Keratinocyte (primary cell): ENCODE results near the gene TOR1AIP1. TPM values are rescaled to one million over a fixed set of nuclear protein-coding genes. Genes with fewer than 3 reads are reported as not detected.

Source experiments
- DNase-seq: peaks from one replicate; pipeline ENCODE4 v3.0.0-alpha.2; 2011; ENCODE audit warnings: low read depth, missing footprints, low spot score
- FAIRE-seq: peaks from 2 replicates; lab custom pipeline; 2011; peaks lifted over from hg19 to GRCh38; lab: Jason Lieb, UNC
- H2AFZ ChIP-seq: 2 replicates; pipeline ENCODE4 v1.6.0; 2012; ENCODE audit warnings: low read length, control low read depth, inconsistent platforms; ENCODE audit not compliant: control insufficient read depth
- H3K27ac ChIP-seq: 2 replicates; pipeline ENCODE4 v1.5.1; 2011; ENCODE audit warnings: low read length; ENCODE audit not compliant: control insufficient read depth, insufficient read depth
- H3K27me3 ChIP-seq: 3 replicates; pipeline ENCODE4 v1.6.0; 2011; ENCODE audit warnings: low read length; ENCODE audit not compliant: control insufficient read depth, insufficient read depth; ENCODE audit errors: extremely low read depth
- H3K36me3 ChIP-seq, 2 experiments: 2 replicates in 1 of 2; 3 replicates in 1 of 2; pipeline ENCODE4 v1.5.1; 2011; ENCODE audit warnings: low read length in 2 of 2, mild to moderate bottlenecking in 1 of 2; ENCODE audit not compliant: control insufficient read depth in 2 of 2, insufficient read depth in 2 of 2; ENCODE audit errors: extremely low read depth in 1 of 2
- H3K4me1 ChIP-seq: 3 replicates; pipeline ENCODE4 v1.5.1; 2011; ENCODE audit warnings: low read length; ENCODE audit not compliant: control insufficient read depth, insufficient read depth; ENCODE audit errors: extremely low read depth
- H3K4me2 ChIP-seq: 3 replicates; pipeline ENCODE4 v1.6.0; 2011; ENCODE audit warnings: low read depth, low read length; ENCODE audit not compliant: control insufficient read depth, insufficient read depth; ENCODE audit errors: extremely low read depth
- H3K4me3 ChIP-seq, 3 experiments: fragments of 200-600 bp in 1 of 3; sonication (generic) in 1 of 3; 2 replicates in 2 of 3; 3 replicates in 1 of 3; pipeline ENCODE4 v1.5.1; 2011 to 2016; ENCODE audit warnings: low read length in 3 of 3, mild to moderate bottlenecking in 3 of 3, control low read depth in 2 of 3, inconsistent platforms in 1 of 3, low read depth in 1 of 3, mixed read lengths in 1 of 3, mixed run types in 1 of 3, moderate library complexity in 1 of 3; ENCODE audit not compliant: control insufficient read depth in 2 of 3, insufficient read depth in 2 of 3; ENCODE audit errors: extremely low read depth in 1 of 3
- H3K79me2 ChIP-seq: 2 replicates; pipeline ENCODE4 v1.6.0; 2012; ENCODE audit warnings: low read length; ENCODE audit not compliant: control insufficient read depth, insufficient read depth
- H3K9ac ChIP-seq: 3 replicates; pipeline ENCODE4 v1.6.0; 2011; ENCODE audit warnings: low read length; ENCODE audit not compliant: control insufficient read depth, insufficient read depth; ENCODE audit errors: extremely low read depth
- H3K9me1 ChIP-seq: 3 replicates; pipeline ENCODE4 v1.6.0; 2011; ENCODE audit warnings: low read length; ENCODE audit not compliant: control insufficient read depth, insufficient read depth; ENCODE audit errors: extremely low read depth
- H3K9me3 ChIP-seq: 2 replicates; pipeline ENCODE4 v1.5.1; 2012; ENCODE audit warnings: low read depth, low read length; ENCODE audit not compliant: control insufficient read depth
- H4K20me1 ChIP-seq: 3 replicates; pipeline ENCODE4 v1.6.0; 2011; ENCODE audit warnings: low read length; ENCODE audit not compliant: control insufficient read depth, insufficient read depth; ENCODE audit errors: extremely low read depth
- EZH2 ChIP-seq: IDR thresholded peaks from one replicate; pipeline ENCODE4 v1.6.1; 2012; ENCODE audit warnings: inconsistent platforms, mild to moderate bottlenecking, low read length, moderate library complexity
- dilution Hi-C: fragments of 300-500 bp; cut with MboI; formaldehyde crosslinking; loops from one replicate; pipeline ENCODE4 v1.7.0; 2020; ENCODE audit warnings: low sequenced_read_pairs; ENCODE audit not compliant: extremely low pct_ligation_motif_present
- polyA plus RNA-seq, 5 experiments: library from polyadenylated mRNA; depleted of rRNA in 3 of 5; stranded (reverse) in 3 of 5; stranded (forward) in 1 of 5; unstranded in 1 of 5; fragments of >200 nt; gene quantifications; 1 replicate in 1 of 5; 2 replicates in 3 of 5; 3 replicates in 1 of 5; pipeline versions ENCODE4 v1.2.1 to v1.2.3, GENCODE V29; 2011 to 2012; ENCODE audit warnings: missing spikeins in 2 of 5, low read depth in 1 of 5, low replicate concordance in 1 of 5
- TF ChIP-seq, protein P1 (sequence below), 3 experiments: IDR thresholded peaks in 1 of 3; conservative IDR thresholded peaks in 1 of 3; optimal IDR thresholded peaks in 1 of 3; 2 replicates in 2 of 3; 3 replicates in 1 of 3; pipeline versions ENCODE3 to v1.5.1; 2011; ENCODE audit warnings: low read length in 3 of 3, mild to moderate bottlenecking in 3 of 3, moderate library complexity in 2 of 3, control low read depth in 1 of 3, inconsistent platforms in 1 of 3; ENCODE audit not compliant: insufficient read depth in 2 of 3; ENCODE audit errors: extremely low read depth in 1 of 3

Gene TOR1AIP1
- polyA plus RNA-seq, 1 donor (not counting 4 experiments of a cell fraction or from before 2014, with no cell fraction given), result 50.0 TPM

DNA sequence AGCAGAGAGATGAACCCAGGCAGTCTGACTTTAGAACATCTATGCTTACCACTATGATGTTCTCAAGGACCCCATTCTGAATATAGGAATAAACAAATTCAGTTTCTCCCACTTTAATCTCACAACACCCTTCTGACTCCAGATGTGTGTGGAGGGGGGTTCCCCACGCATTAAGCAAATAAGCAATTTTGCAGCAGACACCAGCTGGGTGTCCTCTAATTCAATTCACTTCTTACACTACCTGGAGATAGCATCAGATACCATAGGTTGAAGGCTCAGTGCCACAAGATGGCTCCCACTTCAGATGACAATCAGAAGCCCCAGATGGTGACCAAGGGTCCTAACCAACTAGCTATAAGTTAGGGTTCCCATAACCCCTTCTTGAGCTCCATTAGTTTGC lies 42.2 kb downstream of the TOR1AIP1 start:
- no peaks in the 10 kb centered on the region for H3K9me3 ChIP-seq
- no peaks in the 10 kb centered on the region for H3K79me2 ChIP-seq
- TF ChIP-seq, protein P1, sequence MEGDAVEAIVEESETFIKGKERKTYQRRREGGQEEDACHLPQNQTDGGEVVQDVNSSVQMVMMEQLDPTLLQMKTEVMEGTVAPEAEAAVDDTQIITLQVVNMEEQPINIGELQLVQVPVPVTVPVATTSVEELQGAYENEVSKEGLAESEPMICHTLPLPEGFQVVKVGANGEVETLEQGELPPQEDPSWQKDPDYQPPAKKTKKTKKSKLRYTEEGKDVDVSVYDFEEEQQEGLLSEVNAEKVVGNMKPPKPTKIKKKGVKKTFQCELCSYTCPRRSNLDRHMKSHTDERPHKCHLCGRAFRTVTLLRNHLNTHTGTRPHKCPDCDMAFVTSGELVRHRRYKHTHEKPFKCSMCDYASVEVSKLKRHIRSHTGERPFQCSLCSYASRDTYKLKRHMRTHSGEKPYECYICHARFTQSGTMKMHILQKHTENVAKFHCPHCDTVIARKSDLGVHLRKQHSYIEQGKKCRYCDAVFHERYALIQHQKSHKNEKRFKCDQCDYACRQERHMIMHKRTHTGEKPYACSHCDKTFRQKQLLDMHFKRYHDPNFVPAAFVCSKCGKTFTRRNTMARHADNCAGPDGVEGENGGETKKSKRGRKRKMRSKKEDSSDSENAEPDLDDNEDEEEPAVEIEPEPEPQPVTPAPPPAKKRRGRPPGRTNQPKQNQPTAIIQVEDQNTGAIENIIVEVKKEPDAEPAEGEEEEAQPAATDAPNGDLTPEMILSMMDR (optimal IDR thresholded peaks at IDR 0.05 in 1 of 3, IDR thresholded peaks at IDR 0.05 in 1 of 3, conservative IDR thresholded peaks at IDR 0.05 in 1 of 3; ENCODE audit: extremely low read depth in 1 of 3, insufficient read depth in 2 of 3, low read length in 3 of 3), result no peak
- TF ChIP-seq EZH2, result no peak
- no peaks in the 10 kb centered on the region for H4K20me1 ChIP-seq
- H3K9ac ChIP-seq, result no peak overlapping the region
- no peak overlapping the region for H3K27ac ChIP-seq
- no peaks in the 10 kb centered on the region for H3K9me1 ChIP-seq
- FAIRE-seq, result no peak
- H3K4me2 ChIP-seq, result no peak overlapping the region
- dilution Hi-C loops, result no loop called here
- no peaks in the 10 kb centered on the region for H3K27me3 ChIP-seq
- DNase-seq, result no peak
- H3K36me3 ChIP-seq, result peaks cover 1 to 3% of the 10 kb centered on the region in 2 experiments
- H3K4me1 ChIP-seq, result peaks cover 11% of the 10 kb centered on the region
- no peak overlapping the region for H3K4me3 ChIP-seq
- no peak overlapping the region for H2AFZ ChIP-seq

DNA sequence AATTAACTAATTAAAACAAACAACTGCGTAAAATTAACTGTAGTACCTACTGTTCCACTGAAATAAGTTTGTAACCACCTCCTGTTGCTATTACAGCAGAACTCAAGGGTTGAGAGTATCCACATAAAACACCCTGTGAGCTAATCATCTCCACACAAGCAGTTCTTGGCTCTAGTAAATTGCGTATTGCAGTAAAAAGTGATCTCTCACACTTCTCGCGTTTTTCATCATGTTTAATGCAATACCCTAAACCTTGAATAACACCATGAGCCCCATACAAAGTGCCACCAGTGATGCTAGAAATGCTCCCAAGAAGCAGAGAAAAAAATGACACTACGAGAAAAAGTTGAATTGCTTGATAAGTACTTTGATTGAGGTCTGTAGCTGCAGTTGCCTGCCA lies 43.2 kb downstream of the TOR1AIP1 start:
- dilution Hi-C loops, result no loop called here
- Histone ChIP-seq H3K4me1 (peaks cover 11% of the 10 kb centered on the region), H3K4me3 (no peak overlapping the region), H3K9ac (no peak overlapping the region), H3K79me2 (no peaks in the 10 kb centered on the region), H3K9me3 (no peaks in the 10 kb centered on the region), H3K27ac (no peak overlapping the region), H3K4me2 (no peak overlapping the region), H3K36me3 (peaks cover 1 to 3% of the 10 kb centered on the region in 2 experiments), H4K20me1 (no peaks in the 10 kb centered on the region), H3K27me3 (no peaks in the 10 kb centered on the region), H3K9me1 (no peaks in the 10 kb centered on the region), H2AFZ (no peak overlapping the region)
- DNase-seq, result no peak
- TF ChIP-seq, protein P1 (optimal IDR thresholded peaks at IDR 0.05 in 1 of 3, IDR thresholded peaks at IDR 0.05 in 1 of 3, conservative IDR thresholded peaks at IDR 0.05 in 1 of 3; ENCODE audit: extremely low read depth in 1 of 3, insufficient read depth in 2 of 3, low read length in 3 of 3), result no peak
- TF ChIP-seq EZH2, result no peak
- FAIRE-seq, result no peak
